IMR-90 (cell line): ENCODE results near the gene CNBD2. TPM values are rescaled to one million over a fixed set of nuclear protein-coding genes. Genes with fewer than 3 reads are reported as not detected.

Experiments
- ATAC-seq: fragments of 200-7000 bp; cut with Tn5 transposase; 2 replicates; pipeline ENCODE4 v1.9.1; 2020; ENCODE audit warnings: low read depth, mild to moderate bottlenecking, moderate library complexity
- BruUV-seq: library from RNA; stranded (reverse); fragments of 400-500 nt; replicated peaks from 2 replicates; lab custom pipeline; 2021; lab: Mats Ljungman, UMichigan
- CTCF ChIA-PET: fragments of 300-600 bp; formaldehyde crosslinking; extraction: SDS; loops from one replicate; lab custom pipeline; 2021; ENCODE audit warnings: antibody characterized with exemption; lab: Yijun Ruan, JAX
- POLR2A ChIA-PET: fragments of 300-600 bp; sonication (Branson Sonifier 250); formaldehyde crosslinking; loops from one replicate; lab custom pipeline; 2022; ENCODE audit warnings: antibody characterized with exemption; ENCODE audit not compliant: unreplicated experiment; lab: Charles Lee
- DNase-seq: peaks from one replicate; pipeline ENCODE4 v3.0.0; 2013
- H2AFZ ChIP-seq: replicated peaks from 2 replicates; pipeline ENCODE3; 2013; ENCODE audit warnings: low read length, mild to moderate bottlenecking; ENCODE audit not compliant: poor library complexity
- H2AK5ac ChIP-seq: 2 replicates; pipeline ENCODE4 v1.6.1; 2013; ENCODE audit warnings: low read depth, low read length, inconsistent platforms
- H2AK9ac ChIP-seq: replicated peaks from 2 replicates; pipeline ENCODE3; 2013; ENCODE audit warnings: mild to moderate bottlenecking, low read depth, low read length, moderate library complexity; ENCODE audit not compliant: poor library complexity
- H2BK120ac ChIP-seq: 2 replicates; pipeline ENCODE4 v1.6.1; 2013; ENCODE audit warnings: low read depth, low read length, inconsistent platforms
- H2BK15ac ChIP-seq: 3 replicates; pipeline ENCODE4 v1.6.1; 2013; ENCODE audit warnings: low read depth, low read length, inconsistent platforms
- H2BK20ac ChIP-seq: 2 replicates; pipeline ENCODE4 v1.6.1; 2013; ENCODE audit warnings: low read depth, mild to moderate bottlenecking, inconsistent platforms, low read length, moderate library complexity
- H2BK5ac ChIP-seq: 2 replicates; pipeline ENCODE4 v1.6.1; 2013; ENCODE audit warnings: mild to moderate bottlenecking, low read depth, low read length, inconsistent platforms; ENCODE audit not compliant: poor library complexity, severe bottlenecking
- H3K14ac ChIP-seq: replicated peaks from 2 replicates; pipeline ENCODE4 v1.6.1; 2013; ENCODE audit warnings: low read depth, low read length, inconsistent platforms
- H3K18ac ChIP-seq: 2 replicates; pipeline ENCODE4 v1.6.1; 2013; ENCODE audit warnings: low read depth, low read length, control low read depth
- H3K23ac ChIP-seq: 2 replicates; pipeline ENCODE4 v1.6.1; 2013; ENCODE audit warnings: low read depth, low read length, inconsistent platforms
- H3K27ac ChIP-seq: 2 replicates; pipeline ENCODE4 v1.5.1; 2013; ENCODE audit warnings: mild to moderate bottlenecking, control low read depth, low read length; ENCODE audit not compliant: insufficient read depth
- H3K27me3 ChIP-seq: 2 replicates; pipeline ENCODE4 v1.6.1; 2013; ENCODE audit warnings: low read length; ENCODE audit not compliant: control insufficient read depth, insufficient read depth
- H3K36me3 ChIP-seq: 2 replicates; pipeline ENCODE4 v1.6.1; 2013; ENCODE audit warnings: low read length, mixed read lengths; ENCODE audit not compliant: control insufficient read depth, insufficient read depth
- H3K4ac ChIP-seq: 2 replicates; pipeline ENCODE4 v1.6.1; 2013; ENCODE audit warnings: low read depth, low read length, inconsistent platforms
- H3K4me1 ChIP-seq: 2 replicates; pipeline ENCODE4 v1.6.1; 2013; ENCODE audit warnings: low read length, mixed read lengths; ENCODE audit not compliant: control insufficient read depth, insufficient read depth
- H3K4me2 ChIP-seq: 2 replicates; pipeline ENCODE4 v1.6.1; 2013; ENCODE audit warnings: low read depth, mild to moderate bottlenecking, control low read depth, low read length, moderate library complexity
- H3K4me3 ChIP-seq: 2 replicates; pipeline ENCODE4 v1.5.1; 2013; ENCODE audit warnings: low read depth, mild to moderate bottlenecking, control low read depth, low read length, moderate library complexity; ENCODE audit not compliant: insufficient read depth
- H3K56ac ChIP-seq: 2 replicates; pipeline ENCODE4 v1.6.1; 2013; ENCODE audit warnings: low read length, inconsistent platforms; ENCODE audit not compliant: insufficient read depth; ENCODE audit errors: extremely low read depth
- H3K79me1 ChIP-seq, 2 experiments: 2 replicates each; pipeline ENCODE4 v1.6.1; 2013; ENCODE audit warnings: low read length in 2 of 2, inconsistent platforms in 1 of 2, low read depth in 1 of 2
- H3K9ac ChIP-seq: 2 replicates; pipeline ENCODE4 v1.6.1; 2013; ENCODE audit warnings: low read depth, low read length, control low read depth
- H3K9me1 ChIP-seq: 2 replicates; pipeline ENCODE4 v1.6.1; 2013; ENCODE audit warnings: low read length, inconsistent platforms; ENCODE audit not compliant: insufficient read depth
- H3K9me3 ChIP-seq: 2 replicates; pipeline ENCODE4 v1.6.1; 2013; ENCODE audit warnings: low read length; ENCODE audit not compliant: control insufficient read depth, insufficient read depth
- H4K20me1 ChIP-seq: 2 replicates; pipeline ENCODE4 v1.6.1; 2013; ENCODE audit warnings: low read length, inconsistent platforms; ENCODE audit not compliant: insufficient read depth
- H4K5ac ChIP-seq: 2 replicates; pipeline ENCODE4 v1.6.1; 2013; ENCODE audit warnings: mild to moderate bottlenecking, low read depth, low read length, control low read depth
- H4K8ac ChIP-seq, 2 experiments: 2 replicates each; pipeline ENCODE4 v1.6.1; 2013; ENCODE audit warnings: low read depth in 2 of 2, low read length in 2 of 2, control low read depth in 1 of 2, inconsistent platforms in 1 of 2
- H4K91ac ChIP-seq: 2 replicates; pipeline ENCODE4 v1.6.1; 2013; ENCODE audit warnings: low read depth, low read length, inconsistent platforms; ENCODE audit not compliant: insufficient read depth
- BHLHE40 ChIP-seq: fragments of 150-350 bp; IDR thresholded peaks from 2 replicates; pipeline ENCODE4 v1.6.1; 2016; ENCODE audit warnings: mild to moderate bottlenecking, low read depth, low read length
- CEBPB ChIP-seq: IDR thresholded peaks from 2 replicates; pipeline ENCODE4 v1.6.1; 2012; ENCODE audit warnings: low read depth, low read length, improper control_type of control experiment
- CHD1 ChIP-seq: IDR thresholded peaks from 2 replicates; pipeline ENCODE4 v1.6.1; 2012; ENCODE audit warnings: low read depth, low read length, improper control_type of control experiment
- CTCF ChIP-seq: conservative IDR thresholded peaks from 2 replicates; pipeline ENCODE4 v1.5.1; 2012; ENCODE audit warnings: mild to moderate bottlenecking, low read depth, low read length, improper control_type of control experiment
- FOS ChIP-seq: fragments of 150-350 bp; IDR thresholded peaks from 2 replicates; pipeline ENCODE4 v1.6.1; 2016; ENCODE audit warnings: low read depth, low read length
- MAFK ChIP-seq: IDR thresholded peaks from 2 replicates; pipeline ENCODE4 v1.6.1; 2012; ENCODE audit warnings: low read depth, low read length, improper control_type of control experiment
- MAZ ChIP-seq: IDR thresholded peaks from 2 replicates; pipeline ENCODE4 v1.6.1; 2012; ENCODE audit warnings: low read depth, mild to moderate bottlenecking, low read length, improper control_type of control experiment, moderate library complexity, borderline replicate concordance
- RAD21 ChIP-seq: IDR thresholded peaks from 2 replicates; pipeline ENCODE4 v1.6.1; 2012; ENCODE audit warnings: low read length, improper control_type of control experiment
- SMC3 ChIP-seq: fragments of 150-350 bp; IDR thresholded peaks from 2 replicates; pipeline ENCODE4 v1.6.1; 2016; ENCODE audit warnings: low read depth, mild to moderate bottlenecking, antibody characterized with exemption, low read length, moderate library complexity
- USF2 ChIP-seq: fragments of 150-350 bp; IDR thresholded peaks from 2 replicates; pipeline ENCODE4 v1.6.1; 2017; ENCODE audit warnings: mild to moderate bottlenecking, antibody characterized with exemption, low read length, low read depth
- WGBS, 2 experiments: methylation state at CpG; one replicate each; pipeline versions ENCODE4 v1.1.5 to v1.1.7; 2013; ENCODE audit warnings: missing lambda C conversion rate in 2 of 2; ENCODE audit not compliant: insufficient read length in 1 of 2; ENCODE audit errors: extremely low coverage in 2 of 2; 5-methylcytosine and 5-hydroxymethylcytosine counted together
- dilution Hi-C: fragments of 300-500 bp; cut with HindIII; formaldehyde crosslinking; loops from one replicate; pipeline ENCODE4 v1.14.3; 2018; ENCODE audit warnings: low sequenced_read_pairs; ENCODE audit not compliant: unreplicated experiment
- in situ Hi-C: fragments of 300-500 bp; cut with MboI; formaldehyde crosslinking; loops from 3 replicates; pipeline ENCODE4 v1.14.3; 2019; ENCODE audit warnings: low sequenced_read_pairs, inconsistent platforms, mixed read lengths
- intact Hi-C: fragments of 100-400 bp; cut with micrococcal nuclease; formaldehyde crosslinking; loops from 2 replicates; pipeline ENCODE4 v1.10.0; 2022
- polyA plus RNA-seq, 3 experiments: library from polyadenylated mRNA; depleted of rRNA; stranded (reverse); fragments of >200 nt; gene quantifications; 2 replicates each; pipeline ENCODE4 v1.2.3, GENCODE V29; 2012; ENCODE audit warnings: low replicate concordance in 1 of 3
- total RNA-seq: library from RNA; depleted of rRNA; stranded (reverse); fragments of >200 nt; gene quantifications from 2 replicates; pipeline ENCODE4 v1.2.3, GENCODE V29; 2012

Gene CNBD2
- total and polyA plus RNA-seq, 2 of the 4 experiments (the other 2 are of a cell fraction): 0.90 to 1.7 TPM

- TF ChIP-seq USF2: no peak
- TF ChIP-seq CHD1: no peak
Observed at GRCh38 chr20:35920523-35920922, 47.9 kb upstream of the CNBD2 start (continued).

- H3K27ac ChIP-seq: no peak overlapping the region
- BruUV-seq: no TSS peak
- H3K9me3 ChIP-seq: no peaks in the 10 kb centered on the region
- no peak overlapping the region for H4K5ac ChIP-seq
- no peak overlapping the region for H3K14ac ChIP-seq
- peaks cover 10 to 17% of the 10 kb centered on the region in 2 experiments for H3K79me1 ChIP-seq
- TF ChIP-seq SMC3 (no peak), BHLHE40 (no peak), RAD21 (no peak), CTCF (no peak), CEBPB (no peak), FOS (no peak), MAFK (no peak), CHD1 (no peak), MAZ (no peak), USF2 (no peak)
- H4K8ac ChIP-seq: no peak overlapping the region
- in situ Hi-C loops (no loop called here), dilution Hi-C loops (no loop called here), intact Hi-C loops (no loop called here)
- 100% methylated on average over 2 of the region's 2 CpGs; no CpG with 5 or more reads in 1 of the 2 experiments for WGBS, 2 experiments
- peaks cover 33% of the 10 kb centered on the region for H3K36me3 ChIP-seq
- no peak overlapping the region for H3K4ac ChIP-seq
- CTCF ChIA-PET: no interaction called here
- no peaks in the 10 kb centered on the region for H3K4me1 ChIP-seq
- H3K4me3 ChIP-seq: no peak overlapping the region
- H3K9ac ChIP-seq: no peak overlapping the region
- H2AK9ac ChIP-seq: no peak overlapping the region
- no peak overlapping the region for H3K56ac ChIP-seq
- ATAC-seq (no peak), DNase-seq (no peak)
- no peak overlapping the region for H2AFZ ChIP-seq
- POLR2A ChIA-PET: no interaction called here
- H3K4me2 ChIP-seq: no peak overlapping the region
- H3K27me3 ChIP-seq: no peaks in the 10 kb centered on the region
- no peak overlapping the region for H3K23ac ChIP-seq
- no peak overlapping the region for H2BK120ac ChIP-seq
- H3K9me1 ChIP-seq: peaks cover 14% of the 10 kb centered on the region
- H2BK5ac ChIP-seq: no peak overlapping the region
- H2BK20ac ChIP-seq: no peak overlapping the region
- H3K18ac ChIP-seq: no peak overlapping the region
- H4K20me1 ChIP-seq: no peaks in the 10 kb centered on the region
- H2BK15ac ChIP-seq: no peak overlapping the region
- no peak overlapping the region for H2AK5ac ChIP-seq
- H4K91ac ChIP-seq: no peak overlapping the region
Observed at GRCh38 chr20:35929301-35929700, 39.1 kb upstream of the CNBD2 start.
